Stimulated activated CD4-positive, alpha-beta T cell treated with anti-CD3 and anti-CD28 coated beads, Interleukin-1b, Interleukin-23, amount 100 ng/mL, for 4 hours (primary cell): Measurements from ENCODE around the gene IL1A.

Experiments
- DNase-seq, 2 donors: peaks; one replicate each; pipeline ENCODE4 v3.0.0-alpha.2; 2020; ENCODE audit warnings: low read depth in 2 of 2

Gene IL1A

DNA sequence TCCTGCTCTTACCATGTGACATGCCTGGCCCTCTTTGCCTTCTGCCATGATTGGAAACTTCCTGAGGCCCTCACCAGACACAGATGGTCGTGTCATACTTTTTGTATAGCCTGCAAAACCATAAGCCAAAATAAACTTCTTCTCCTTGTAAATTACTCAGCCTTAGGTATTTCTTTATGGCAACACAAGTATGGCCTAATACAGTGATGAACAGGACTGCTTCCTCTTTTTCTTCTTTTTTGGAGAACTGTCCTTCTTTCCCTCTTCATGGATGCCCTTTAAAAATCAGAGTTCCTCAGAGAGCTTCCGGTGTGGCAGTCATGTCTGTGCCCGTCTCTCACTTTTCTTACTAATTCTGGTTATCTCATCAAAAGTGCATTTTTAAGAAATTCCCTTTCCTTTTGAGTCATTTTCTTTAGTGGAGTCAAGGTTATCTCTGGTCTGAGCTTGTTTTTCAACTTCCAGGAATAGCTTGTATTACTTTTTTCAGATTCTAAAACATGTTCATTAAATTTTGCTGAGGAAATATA lies 9.2 kb upstream of the IL1A start:
- no peak for DNase-seq

DNA sequence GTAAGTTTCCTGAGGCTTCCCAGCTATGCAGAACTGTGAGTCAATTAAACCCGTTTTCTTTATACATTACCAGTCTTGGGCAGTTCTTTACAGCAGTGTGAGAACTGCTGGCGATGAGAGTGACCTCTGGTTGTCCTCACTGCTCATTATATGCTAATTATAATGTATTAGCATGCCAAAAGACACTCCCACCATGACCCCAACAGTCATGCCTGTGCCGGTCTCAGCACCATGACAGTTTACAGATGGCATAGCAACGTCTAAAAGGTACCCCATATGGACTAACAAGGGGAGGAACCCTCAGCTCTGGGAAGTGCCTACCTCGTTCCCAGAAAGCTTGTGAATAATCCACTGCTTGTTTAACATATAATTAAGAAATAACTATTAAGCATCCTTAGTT lies 8.1 kb upstream of the IL1A start:
- no peak for DNase-seq

DNA sequence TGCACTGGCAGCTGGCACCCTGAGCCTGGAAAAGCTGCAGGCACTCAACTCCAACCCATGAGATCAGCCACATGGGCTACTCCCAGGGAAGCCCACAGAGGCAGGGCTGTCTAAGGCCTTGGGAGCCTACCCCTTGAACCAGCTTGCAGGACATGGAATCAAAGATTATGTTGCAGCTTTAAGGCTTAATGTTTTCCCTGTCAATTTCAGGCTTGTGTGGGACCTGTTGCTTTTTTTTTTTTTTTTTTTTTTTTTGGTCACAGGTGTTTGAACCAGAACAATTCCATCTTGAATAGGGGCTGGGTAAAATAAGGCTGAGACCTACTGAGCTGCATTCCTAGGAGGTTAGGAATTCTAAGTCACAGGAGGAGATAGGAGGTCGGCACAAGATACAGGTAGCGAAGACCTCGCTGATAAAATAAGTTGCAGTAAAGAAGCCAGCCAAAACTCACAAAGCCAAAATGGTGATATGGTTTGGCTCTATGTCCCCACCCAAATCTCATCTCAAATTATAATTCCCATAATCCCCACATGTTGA lies 7.5 kb upstream of the IL1A start:
- no peak for DNase-seq

DNA sequence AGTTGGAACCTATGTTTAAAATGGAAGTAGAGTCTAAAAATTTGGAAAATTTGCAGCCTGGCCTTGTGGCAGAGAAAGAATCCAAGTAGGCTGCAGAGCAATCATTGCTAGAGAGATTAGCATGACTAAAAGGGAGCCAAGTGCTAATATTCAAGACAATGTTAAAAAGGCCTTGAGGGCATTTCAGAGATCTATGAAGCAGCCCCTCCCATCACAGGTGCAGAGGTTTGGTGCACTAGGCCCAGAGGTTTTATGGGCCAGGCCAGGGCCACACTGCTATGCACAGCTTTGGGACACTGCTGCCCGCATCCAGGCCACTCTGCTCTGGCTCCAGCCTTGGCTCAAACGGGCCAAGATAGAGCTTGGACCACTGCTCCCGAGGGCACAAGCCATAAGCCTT lies 6.7 kb upstream of the IL1A start:
- no peak for DNase-seq

DNA sequence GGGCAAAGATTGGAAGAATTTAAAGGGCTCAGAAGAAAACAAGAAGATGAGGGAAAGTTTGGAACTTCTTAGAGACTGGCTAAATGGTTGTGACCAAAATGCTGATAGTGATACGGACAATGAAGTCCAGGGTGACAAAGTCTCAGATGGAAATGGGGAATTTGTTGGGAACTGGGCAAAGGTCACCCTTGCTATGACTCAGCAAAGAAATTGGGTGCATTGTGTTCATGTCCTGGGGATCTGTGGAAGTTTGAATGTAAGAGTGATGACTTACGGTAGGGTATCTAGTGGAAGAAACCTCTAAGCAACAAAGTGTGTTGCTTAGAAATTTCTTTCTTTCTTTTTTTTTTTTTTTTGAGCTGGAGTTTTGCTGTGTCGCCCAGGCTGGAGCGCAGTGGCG lies 6.0 kb upstream of the IL1A start:
- DNase-seq: no peak

- no peak for DNase-seq
These were observed 4.9 kb upstream of the IL1A start for GRCh38 chr2:112789186-112789585.

DNA sequence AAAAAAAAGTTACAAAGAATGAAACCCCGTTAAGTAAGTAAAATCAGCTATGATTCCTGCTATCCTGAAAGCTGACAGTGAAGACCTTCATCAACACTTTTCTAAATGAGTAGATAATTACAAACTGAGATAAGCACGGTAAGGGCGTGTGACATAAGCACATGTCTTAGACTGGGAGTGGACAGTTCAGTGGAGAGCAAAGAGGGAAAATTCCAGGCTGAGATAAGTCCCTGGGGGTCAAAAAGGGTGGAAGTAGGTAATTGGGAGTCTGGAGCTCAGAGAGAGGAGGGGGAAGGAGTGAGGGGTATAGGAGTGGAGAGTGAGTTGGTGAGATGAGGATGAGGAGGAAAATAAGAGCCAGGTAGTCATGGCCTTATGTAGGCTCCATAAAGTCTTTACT lies 4.4 kb upstream of the IL1A start:
- no peak for DNase-seq

- DNase-seq: no peak
These were observed 3.6 kb upstream of the IL1A start for GRCh38 chr2:112787729-112788393.

- DNase-seq: no peak
These were observed 3.0 kb upstream of the IL1A start for GRCh38 chr2:112787294-112787693.

DNA sequence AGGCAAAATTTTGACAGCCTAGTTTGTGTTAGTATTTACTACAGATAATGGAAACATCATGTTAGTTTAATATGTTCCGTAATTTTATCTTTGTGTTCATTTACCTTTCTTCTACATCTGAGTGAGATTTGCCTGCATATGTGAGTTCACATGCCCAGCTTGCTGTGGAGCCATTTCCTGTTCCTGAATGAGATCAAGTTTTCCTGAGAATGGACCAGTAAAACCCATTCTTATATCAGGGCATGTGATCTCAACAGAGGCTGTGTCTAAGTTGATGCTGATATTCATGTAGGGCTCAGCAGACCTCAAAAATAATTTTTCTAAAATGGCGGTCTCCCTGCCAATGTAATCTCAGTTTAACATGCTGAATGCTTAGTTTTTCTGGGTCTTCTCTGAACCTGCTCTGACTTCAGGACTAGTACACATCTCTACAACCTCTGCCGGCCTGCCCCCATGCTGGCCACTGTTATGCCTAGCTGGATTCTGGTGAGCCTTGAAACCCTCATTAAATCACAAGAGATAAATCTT lies 1.0 kb downstream of the IL1A start:
- no peak for DNase-seq

DNA sequence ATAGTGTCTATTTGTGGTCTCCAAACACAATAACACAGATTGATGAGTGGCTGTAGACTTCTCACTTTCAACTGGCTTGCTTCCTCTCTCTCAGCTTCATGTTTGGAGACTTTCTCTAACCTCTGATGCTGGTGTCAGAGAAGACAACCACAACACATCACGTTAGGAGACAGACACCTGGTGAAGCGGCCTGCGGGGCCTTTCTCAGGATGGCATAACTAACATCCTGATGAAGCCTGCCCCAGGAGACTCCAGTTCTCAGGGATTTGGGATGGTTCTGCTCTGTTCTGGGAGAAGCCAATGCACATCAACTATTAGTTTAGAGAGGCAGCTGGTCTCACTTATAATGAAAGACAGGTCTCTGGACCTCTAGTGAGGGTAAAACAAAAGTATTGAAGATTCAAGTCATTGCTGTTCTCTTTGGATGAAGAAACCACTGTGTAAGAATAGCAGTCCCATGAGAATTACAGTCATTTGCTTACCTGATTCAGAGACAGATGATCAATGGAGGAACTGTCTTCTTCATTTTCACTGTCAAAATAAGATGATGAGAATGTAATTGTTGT lies 2.0 kb downstream of the IL1A start:
- DNase-seq: no peak

GRCh38 chr2:112779598-112779997 lies 4.7 kb downstream of the IL1A start:
- DNase-seq: no peak

DNA sequence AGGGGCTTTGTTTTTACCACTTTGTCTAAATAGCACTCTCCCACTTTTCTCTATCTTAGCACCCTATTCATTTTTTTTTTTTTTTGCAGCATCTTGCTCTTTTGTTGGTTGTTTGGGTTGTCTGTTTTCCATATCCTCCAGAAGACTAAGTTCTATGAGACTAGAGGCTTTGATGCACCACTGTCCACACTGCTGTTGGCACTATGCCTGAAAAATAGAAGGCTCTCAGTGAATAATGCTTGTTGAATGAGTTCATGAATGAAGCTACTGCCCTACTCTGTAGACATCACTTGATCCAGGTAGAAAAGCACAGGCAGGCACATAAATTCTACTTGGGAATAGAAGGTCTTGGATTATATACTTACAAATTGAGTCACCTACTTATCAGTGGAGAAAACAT lies 7.3 kb downstream of the IL1A start:
- DNase-seq: no peak

GRCh38 chr2:112776113-112776512 lies 8.2 kb downstream of the IL1A start:
- no peak for DNase-seq

- no peak for DNase-seq
These were observed 9.6 kb downstream of the IL1A start for GRCh38 chr2:112774536-112775285.

DNA sequence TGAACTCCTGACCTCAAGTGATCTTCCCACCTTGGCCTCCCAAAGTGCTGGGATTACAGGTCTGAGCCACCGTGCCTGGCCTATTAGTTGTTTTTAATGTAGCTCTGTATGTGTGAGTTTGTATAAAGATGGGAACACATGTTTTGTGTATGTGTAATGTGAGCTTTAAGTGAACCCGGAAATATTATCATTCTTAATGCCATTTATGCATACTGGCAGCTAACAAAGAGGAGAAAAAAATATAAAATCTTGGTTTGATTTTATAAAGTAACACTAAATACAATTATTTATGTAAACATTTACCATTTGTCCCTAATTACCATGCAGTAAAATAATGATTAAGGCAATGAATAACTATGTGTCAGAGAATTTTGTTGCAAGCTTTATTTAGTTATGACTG lies 10.7 kb downstream of the IL1A start:
- DNase-seq: no peak

GRCh38 chr2:112772911-112773475 lies 11.3 kb downstream of the IL1A start:
- no peak for DNase-seq

DNA sequence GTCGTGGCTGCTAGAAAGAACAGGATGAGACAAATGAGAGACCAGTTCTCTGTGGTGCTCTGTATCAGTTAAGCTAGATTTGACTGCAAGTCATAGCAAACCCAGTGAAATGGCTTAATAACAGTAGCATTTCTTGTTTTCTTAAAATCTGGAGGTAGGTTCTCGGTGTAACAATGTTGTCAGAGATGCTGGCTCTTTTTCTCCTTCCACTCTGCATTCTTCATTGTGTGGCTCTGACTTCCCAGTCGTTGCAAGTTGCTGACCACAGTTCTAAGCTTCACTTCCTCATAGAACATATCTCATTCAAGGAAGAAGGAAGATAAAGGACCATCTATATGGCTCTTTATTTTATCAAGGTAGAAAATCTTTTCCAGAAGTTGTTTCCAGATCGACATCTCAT lies 12.0 kb downstream of the IL1A start:
- no peak for DNase-seq

DNA sequence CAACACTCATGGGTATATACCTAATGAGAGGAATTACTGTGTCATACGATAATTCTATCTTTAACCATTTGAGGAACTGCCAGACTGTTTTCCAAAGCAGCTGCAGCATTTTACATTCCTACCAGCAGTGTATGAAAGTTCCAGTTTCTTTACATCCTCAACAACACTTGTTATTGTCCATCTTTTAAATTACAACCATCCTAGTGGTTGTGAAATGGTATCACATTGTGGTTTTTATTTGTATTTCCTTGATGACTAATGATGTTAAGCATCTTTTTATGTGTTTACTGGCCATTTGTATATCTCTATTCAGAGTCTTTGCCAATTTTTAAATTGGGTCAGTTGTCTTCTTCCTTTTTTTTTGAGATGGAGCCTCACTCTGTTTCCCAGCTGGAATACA lies 15.9 kb downstream of the IL1A start:
- DNase-seq: no peak

DNA sequence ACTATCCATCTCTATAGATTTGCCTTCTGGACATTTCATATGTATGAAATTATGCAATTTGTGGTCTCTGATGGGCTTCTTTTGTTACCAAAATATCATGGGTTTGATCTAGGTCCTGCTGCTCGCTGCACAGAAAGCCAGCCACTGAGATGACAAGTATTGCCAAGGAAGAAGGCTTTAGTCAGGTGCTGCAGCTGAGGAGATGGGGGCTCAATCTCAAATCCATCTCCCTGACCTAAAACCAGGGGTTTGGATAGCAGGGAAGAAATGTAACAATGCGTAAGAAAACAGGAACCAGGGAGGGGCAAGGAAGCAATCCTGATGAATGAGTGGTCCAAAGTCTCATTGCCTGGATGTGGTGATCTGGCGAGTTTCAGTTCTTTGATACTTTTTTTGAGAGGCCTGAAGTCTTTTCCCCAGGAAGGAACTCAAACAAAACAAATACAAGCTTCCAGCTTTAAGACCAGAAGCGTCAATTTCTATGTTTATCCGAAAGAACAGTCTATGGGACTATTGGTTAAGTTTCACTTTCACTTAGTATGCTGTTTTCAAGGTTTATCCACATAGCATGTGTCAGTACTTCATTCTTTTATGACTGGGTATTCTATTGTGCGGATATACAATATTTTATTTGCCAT lies 16.5 kb downstream of the IL1A start:
- no peak for DNase-seq

DNA sequence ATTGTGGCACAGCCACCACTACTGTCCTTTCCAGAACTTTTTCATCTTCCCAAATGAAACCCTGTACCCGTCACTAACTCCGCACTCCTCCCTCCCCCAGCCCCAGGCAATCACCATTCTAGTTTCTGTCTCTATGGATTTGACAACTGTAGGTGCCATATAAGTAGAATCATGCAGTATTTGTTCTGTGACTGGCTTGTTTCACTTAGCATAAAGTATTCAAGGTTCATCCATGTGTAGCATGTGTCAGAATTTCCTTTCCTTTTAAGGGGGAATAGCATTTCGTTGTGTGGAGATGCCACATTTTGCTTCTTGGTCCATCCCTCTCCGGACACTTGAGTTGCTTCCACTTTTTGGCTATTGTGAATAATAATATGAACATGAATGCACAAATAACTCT lies 19.0 kb downstream of the IL1A start:
- no peak for DNase-seq
